ENCODE results near the gene CTNNBIP1. TPM values are rescaled to one million over a fixed set of nuclear protein-coding genes. Genes with fewer than 3 reads are reported as not detected.

The CTNNBIP1 gene
- total and polyA plus RNA-seq, 2 of the 8 experiments (the other 6 are each of a cell fraction or from before 2014, with no cell fraction given) = 40.9 to 46.6 TPM

GRCh38 chr1:9815150-9815549 lies 94.9 kb downstream of the CTNNBIP1 start:
- H3K79me2 ChIP-seq (ENCODE audit: control insufficient read depth in 1 of 2, insufficient read depth in 2 of 2, low read length in 2 of 2) = peaks cover 21 to 94% of the 10 kb centered on the region in 2 experiments
- H3K4ac ChIP-seq (replicated peaks; ENCODE audit: insufficient read length, low read depth, low read length) = no peak overlapping the region
- 87% methylated on average over 2 of the region's 2 CpGs; no CpG with 5 or more reads in 1 of the 2 experiments for WGBS, 2 experiments (ENCODE audit: extremely low coverage in 1 of 2, insufficient coverage in 1 of 2, insufficient read length in 1 of 2, insufficient replicate concordance in 2 of 2, low coverage in 1 of 2, low lambda C conversion rate in 2 of 2, missing lambda C conversion rate in 1 of 2)
- H3K4me1 ChIP-seq (replicated peaks in 1 of 4; ENCODE audit: control insufficient read depth in 3 of 4, insufficient read depth in 4 of 4, low read length in 3 of 4) = peaks cover 0 to 7% (median 2%) of the 10 kb centered on the region in 4 experiments; a peak in 2 of 7 replicates
- H3K9me3 ChIP-seq (ENCODE audit: insufficient read depth in 2 of 2, low read depth in 1 of 2, low read length in 1 of 2) = no peaks in the 10 kb centered on the region
- no peak overlapping the region for H4K8ac ChIP-seq (ENCODE audit: extremely low read depth, insufficient read depth, low read length)
- H3K14ac ChIP-seq (ENCODE audit: insufficient read length) = no peak overlapping the region
- H2BK5ac ChIP-seq (ENCODE audit: low read depth, low read length) = no peak overlapping the region
- H3K36me3 ChIP-seq (ENCODE audit: control insufficient read depth in 2 of 4, insufficient read depth in 4 of 4, low read length in 3 of 4) = no peaks in the 10 kb centered on the region
- H3K23ac ChIP-seq (ENCODE audit: insufficient read length) = no peak overlapping the region
- H3K18ac ChIP-seq (ENCODE audit: extremely low read depth, low read length) = no peak overlapping the region
- no peak overlapping the region for H3K4me3 ChIP-seq (ENCODE audit: extremely low read depth in 1 of 4, insufficient read depth in 2 of 4, low read depth in 3 of 4, low read length in 4 of 4)
- no peak overlapping the region for H2BK15ac ChIP-seq (ENCODE audit: low read length)
- H2BK120ac ChIP-seq (replicated peaks; ENCODE audit: low read depth, low read length) = no peak overlapping the region
- H3K23me2 ChIP-seq (ENCODE audit: low read depth, low read length) = peaks cover 2% of the 10 kb centered on the region; the same call in 1 of the 2 replicates
- DNase-seq (ENCODE audit: low read depth in 1 of 2, low spot score in 2 of 2) (no peak), FAIRE-seq (no peak)
- H3K56ac ChIP-seq (replicated peaks; ENCODE audit: insufficient read length, low read depth, low read length) = no peak overlapping the region
- H4K91ac ChIP-seq (replicated peaks; ENCODE audit: insufficient read length, low read length) = no peak overlapping the region
- no peak overlapping the region for H3K4me2 ChIP-seq (ENCODE audit: insufficient read depth in 1 of 2, low read depth in 2 of 2, low read length in 2 of 2)
- H3K27ac ChIP-seq (ENCODE audit: low read depth, low read length) = no peak overlapping the region
- no peak overlapping the region for H2BK12ac ChIP-seq (ENCODE audit: low read depth, low read length)
- peaks cover 2 to 3% of the 10 kb centered on the region in 2 experiments for H4K20me1 ChIP-seq (replicated peaks in 1 of 2; ENCODE audit: control insufficient read depth in 1 of 2, insufficient read depth in 2 of 2, low read length in 2 of 2)
- no peak overlapping the region for H4K5ac ChIP-seq (ENCODE audit: insufficient read length, low read depth, low read length)
- no peak overlapping the region for H3K9ac ChIP-seq (replicated peaks in 1 of 4; ENCODE audit: extremely low read depth in 1 of 4, low read depth in 3 of 4, low read length in 3 of 4)
- H3K79me1 ChIP-seq (ENCODE audit: low read depth, low read length) = no peaks in the 10 kb centered on the region; the same call in 1 of the 2 replicates
- ChIA-PET POLR2A (ENCODE audit: partially characterized antibody) (no interaction called here), CTCF (ENCODE audit: partially characterized antibody) (interaction anchor here (0.6 to 7.1 kb wide), 3 partner anchors 30 to 224 kb away, joined by 3 to 45 read pairs (median 3); no protein-coding TSS in a partner anchor)
- no peaks in the 10 kb centered on the region for H3K27me3 ChIP-seq (replicated peaks in 1 of 4; ENCODE audit: control insufficient read depth in 3 of 4, extremely low read depth in 1 of 4, insufficient read depth in 3 of 4, low read length in 3 of 4)
- H2AFZ ChIP-seq (ENCODE audit: low read length) = no peak overlapping the region
- H2AK5ac ChIP-seq (ENCODE audit: low read depth, low read length) = no peak overlapping the region
- no peak overlapping the region for H2BK20ac ChIP-seq (ENCODE audit: low read length)
- TF ChIP-seq BCL11A (IDR thresholded peaks at IDR 0.05; ENCODE audit: low read depth in 2 of 2, low read length in 2 of 2) (no peak), RFX5 (IDR thresholded peaks at IDR 0.05; ENCODE audit: borderline replicate concordance, low read depth, low read length) (no peak)
